Large intestine (tissue), 3 donors: ENCODE results near the gene MARCHF5. TPM values are rescaled to one million over a fixed set of nuclear protein-coding genes. Genes with fewer than 3 reads are reported as not detected.
"Not testable (repeated sequence)": the region's sequence is repeated elsewhere in the genome, so short reads cannot be mapped to it uniquely, and the experiment has no call there.

Source experiments
- DNase-seq, 2 donors: peaks; one replicate each; pipeline versions ENCODE4 v3.0.0 to v3.0.0-alpha.2; 2013
- H3K27ac ChIP-seq: one replicate; pipeline ENCODE4 v1.5.1; 2013; ENCODE audit warnings: low read length
- H3K27me3 ChIP-seq: 2 replicates; pipeline ENCODE4 v1.6.1; 2013; ENCODE audit warnings: low read length; ENCODE audit not compliant: control insufficient read depth, insufficient read depth
- H3K36me3 ChIP-seq: 2 replicates; pipeline ENCODE4 v1.6.1; 2013; ENCODE audit warnings: low read length; ENCODE audit not compliant: control insufficient read depth, insufficient read depth
- H3K4me1 ChIP-seq: one replicate; pipeline ENCODE4 v1.6.1; 2013; ENCODE audit warnings: low read length; ENCODE audit not compliant: control insufficient read depth, insufficient read depth
- H3K4me3 ChIP-seq: one replicate; pipeline ENCODE4 v1.5.1; 2013; ENCODE audit warnings: low read length
- H3K9me3 ChIP-seq: one replicate; pipeline ENCODE4 v1.6.1; 2013; ENCODE audit warnings: mild to moderate bottlenecking, low read depth, low read length, moderate library complexity; ENCODE audit not compliant: control insufficient read depth
- WGBS: methylation state at CpG from one replicate; pipeline ENCODE4 v1.1.5; 2013; ENCODE audit warnings: low lambda C conversion rate; ENCODE audit not compliant: insufficient coverage; 5-methylcytosine and 5-hydroxymethylcytosine counted together
- polyA plus RNA-seq: library from polyadenylated mRNA; unstranded; fragments of 120-200 nt; gene quantifications from one replicate; pipeline ENCODE4 v1.2.1, GENCODE V29; 2013

Gene MARCHF5
- polyA plus RNA-seq, 1 donor: 40.8 TPM

DNA sequence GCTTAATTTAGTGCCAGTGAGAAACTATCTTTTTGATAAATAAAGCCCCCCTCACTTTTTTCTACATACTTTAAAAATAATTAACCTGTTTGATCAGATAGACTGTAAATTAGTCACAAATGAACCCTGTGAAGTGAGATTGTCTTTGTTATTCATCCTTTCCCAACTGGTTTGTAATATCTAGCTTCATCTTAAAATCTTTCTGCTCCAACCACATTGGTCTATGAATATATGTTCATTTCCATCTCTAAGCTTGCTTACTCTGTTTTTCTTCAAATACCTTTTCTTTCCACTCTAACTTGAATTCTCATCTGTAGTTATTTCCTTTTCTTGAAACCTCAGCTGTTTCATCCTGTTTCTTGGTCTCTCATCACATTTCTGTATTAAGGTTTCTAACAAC lies 12.1 kb downstream of the MARCHF5 start:
- Histone ChIP-seq H3K4me1 (no peaks in the 10 kb centered on the region), H3K36me3 (peaks cover 2% of the 10 kb centered on the region), H3K4me3 (no peak overlapping the region), H3K27me3 (no peaks in the 10 kb centered on the region), H3K27ac (no peak overlapping the region), H3K9me3 (no peaks in the 10 kb centered on the region)
- no peak for DNase-seq

DNA sequence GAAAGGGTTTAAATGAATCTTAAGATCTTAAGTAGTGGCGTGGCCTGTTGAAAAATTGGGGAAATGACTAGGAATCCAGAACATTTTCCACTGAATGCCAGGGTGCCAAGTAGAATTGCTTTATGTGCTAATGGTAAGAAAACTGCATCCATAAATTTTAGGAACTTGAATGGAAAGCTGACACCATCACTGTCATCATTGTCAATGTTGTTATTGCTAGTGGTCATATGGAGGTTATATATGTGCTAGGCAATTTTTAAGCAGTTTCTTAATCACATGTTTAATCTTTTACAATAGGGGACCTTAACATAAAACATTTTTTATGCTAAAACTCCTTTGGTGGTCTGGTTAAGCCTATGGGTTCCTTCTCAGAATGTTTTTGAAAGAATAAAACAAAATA lies 13.1 kb downstream of the MARCHF5 start:
- no peak for DNase-seq
- H3K4me1 ChIP-seq: no peaks in the 10 kb centered on the region
- H3K9me3 ChIP-seq: no peaks in the 10 kb centered on the region
- H3K27me3 ChIP-seq: no peaks in the 10 kb centered on the region
- H3K27ac ChIP-seq: no peak overlapping the region
- 60% methylated on average over 1 of the region's 1 CpG for WGBS
- no peak overlapping the region for H3K4me3 ChIP-seq
- peaks cover 2% of the 10 kb centered on the region for H3K36me3 ChIP-seq

GRCh38 chr10:92305133-92306072 lies 14.4 kb downstream of the MARCHF5 start:
- DNase-seq: no peak
- no peak overlapping the region for H3K4me3 ChIP-seq
- H3K27ac ChIP-seq: no peak overlapping the region
- 93% methylated on average over 4 of the region's 13 CpGs for WGBS
- H3K27me3 ChIP-seq: no peaks in the 10 kb centered on the region
- H3K36me3 ChIP-seq: peaks cover 2% of the 10 kb centered on the region
- no peaks in the 10 kb centered on the region for H3K9me3 ChIP-seq
- H3K4me1 ChIP-seq: no peaks in the 10 kb centered on the region

DNA sequence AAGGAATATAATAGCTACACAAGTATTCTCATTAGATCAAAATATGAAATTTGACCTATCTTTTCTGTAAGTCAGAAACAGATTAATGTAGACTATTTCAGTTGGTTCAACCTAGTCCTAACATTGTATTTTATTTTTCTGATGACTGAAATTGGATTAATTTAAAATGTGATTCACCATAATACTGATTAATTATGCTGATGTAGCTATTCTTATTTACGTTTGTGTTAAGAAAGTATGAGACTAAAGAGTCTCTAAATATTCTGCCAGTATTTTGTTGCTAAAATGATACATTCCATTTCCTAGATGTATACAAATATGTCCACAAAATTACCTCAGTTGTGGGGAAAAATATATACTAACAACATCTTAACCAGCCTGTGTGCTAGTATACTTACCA lies 18.3 kb downstream of the MARCHF5 start:
- no peak for DNase-seq
- H3K4me1 ChIP-seq: no peaks in the 10 kb centered on the region
- no CpG with 5 or more reads among the region's 1 CpG for WGBS
- no peak overlapping the region for H3K27ac ChIP-seq
- no peaks in the 10 kb centered on the region for H3K9me3 ChIP-seq
- H3K4me3 ChIP-seq: no peak overlapping the region
- H3K36me3 ChIP-seq: peaks cover 13% of the 10 kb centered on the region
- no peaks in the 10 kb centered on the region for H3K27me3 ChIP-seq

DNA sequence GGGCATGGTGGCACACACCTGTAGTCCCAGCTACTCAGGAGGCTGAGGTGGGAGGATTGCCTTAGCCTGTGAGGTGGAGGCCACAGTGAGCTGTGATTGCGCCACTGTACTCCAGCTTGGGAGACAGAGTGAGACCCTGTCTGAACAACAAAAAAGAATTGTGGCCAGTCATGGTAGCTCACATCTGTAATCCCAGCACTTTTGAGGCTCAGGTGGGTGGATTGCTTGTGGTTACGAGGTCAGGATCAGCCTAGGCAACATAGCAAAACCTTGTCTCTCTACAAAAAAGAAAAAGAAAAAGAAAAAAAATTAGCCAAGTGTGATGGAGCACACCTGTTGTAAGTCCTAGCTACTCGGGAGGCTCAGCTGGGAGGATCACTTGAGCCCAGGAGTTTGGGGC lies 22.8 kb downstream of the MARCHF5 start:
- peaks cover 23% of the 10 kb centered on the region for H3K36me3 ChIP-seq
- H3K4me1 ChIP-seq: no peaks in the 10 kb centered on the region
- H3K4me3 ChIP-seq: no peak overlapping the region
- no peaks in the 10 kb centered on the region for H3K9me3 ChIP-seq
- no peak overlapping the region for H3K27ac ChIP-seq
- no CpG with 5 or more reads among the region's 3 CpGs for WGBS
- DNase-seq: no peak
- H3K27me3 ChIP-seq: no peaks in the 10 kb centered on the region

GRCh38 chr10:92316610-92317009 lies 25.6 kb downstream of the MARCHF5 start:
- Histone ChIP-seq H3K4me3 (no peak overlapping the region), H3K27ac (no peak overlapping the region), H3K36me3 (peaks cover 25% of the 10 kb centered on the region), H3K27me3 (no peaks in the 10 kb centered on the region), H3K4me1 (no peaks in the 10 kb centered on the region), H3K9me3 (no peaks in the 10 kb centered on the region)
- DNase-seq: no peak
- WGBS: no CpG with 5 or more reads among the region's 2 CpGs

GRCh38 chr10:92323079-92323478 lies 32.1 kb downstream of the MARCHF5 start:
- no CpG with 5 or more reads among the region's 2 CpGs for WGBS
- Histone ChIP-seq H3K9me3 (no peaks in the 10 kb centered on the region), H3K36me3 (peaks cover 11% of the 10 kb centered on the region), H3K27ac (no peak overlapping the region), H3K27me3 (no peaks in the 10 kb centered on the region), H3K4me3 (no peak overlapping the region), H3K4me1 (no peaks in the 10 kb centered on the region)
- no peak for DNase-seq

DNA sequence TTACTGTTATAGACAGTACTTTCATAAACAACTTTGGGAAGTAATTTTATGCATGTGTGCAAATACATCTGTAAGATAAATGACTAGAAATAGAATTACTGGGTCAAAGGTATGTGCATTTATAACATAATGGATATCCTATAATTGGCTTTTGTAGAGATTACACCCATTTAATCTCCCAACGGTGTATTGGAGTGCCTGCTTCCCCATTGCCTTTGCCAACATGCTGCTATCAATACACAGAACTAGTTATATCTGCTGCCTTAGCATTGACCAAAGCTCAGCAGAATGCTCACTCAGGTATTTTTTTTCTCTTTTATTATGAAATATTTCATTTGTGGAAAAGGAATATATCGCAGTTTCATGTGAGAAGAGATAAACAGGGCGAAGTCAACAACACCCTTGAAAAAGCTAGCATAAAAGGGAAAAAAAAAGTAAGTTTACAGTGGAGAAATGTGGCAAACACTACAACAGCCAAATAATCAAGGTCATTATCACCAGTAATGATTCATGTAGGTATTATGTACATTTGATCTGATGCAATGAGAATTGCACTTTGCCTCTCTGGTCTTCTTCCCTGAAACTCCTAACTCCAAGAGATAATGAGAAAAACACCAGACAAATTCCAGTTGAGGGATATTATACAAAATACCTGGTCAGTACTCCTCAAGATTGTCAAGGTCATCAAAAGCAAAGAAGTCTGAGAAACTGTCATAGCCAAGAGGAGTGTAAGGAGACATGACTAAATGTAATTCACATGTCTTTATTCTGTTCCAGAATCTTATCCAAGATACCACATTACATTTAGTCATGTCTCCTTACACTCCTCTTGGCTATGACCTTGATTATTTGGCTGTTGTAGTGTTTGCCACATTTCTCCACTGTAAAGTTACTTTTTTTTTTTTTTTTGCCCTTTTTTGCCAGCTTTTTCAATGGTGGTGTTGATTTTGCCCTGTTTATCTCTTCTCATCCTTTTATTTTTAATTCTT lies 36.8 kb downstream of the MARCHF5 start:
- H3K4me1 ChIP-seq: no peaks in the 10 kb centered on the region
- H3K27me3 ChIP-seq: no peaks in the 10 kb centered on the region
- H3K4me3 ChIP-seq: no peak overlapping the region
- peak; percentile 40 to 73 for DNase-seq
- WGBS: no CpG with 5 or more reads among the region's 3 CpGs
- H3K27ac ChIP-seq: peak overlapping the region; percentile 64
- H3K36me3 ChIP-seq: peaks cover 2% of the 10 kb centered on the region
- H3K9me3 ChIP-seq: no peaks in the 10 kb centered on the region

GRCh38 chr10:92328993-92329392 lies 38.0 kb downstream of the MARCHF5 start:
- Histone ChIP-seq H3K4me3 (no peak overlapping the region), H3K9me3 (no peaks in the 10 kb centered on the region), H3K36me3 (no peaks in the 10 kb centered on the region), H3K27ac (no peak overlapping the region), H3K27me3 (no peaks in the 10 kb centered on the region), H3K4me1 (no peaks in the 10 kb centered on the region)
- DNase-seq: no peak

- DNase-seq, H3K27ac ChIP-seq, H3K27me3 ChIP-seq, H3K36me3 ChIP-seq, H3K4me1 ChIP-seq, H3K4me3 ChIP-seq, H3K9me3 ChIP-seq: not testable (repeated sequence)
- no CpG with 5 or more reads among the region's 6 CpGs for WGBS
These were observed 39.0 kb downstream of the MARCHF5 start for GRCh38 chr10:92329927-92330326.
